Caco-2 (cell line): ENCODE measurements around the gene PKP3. TPM values are rescaled to one million over a fixed set of nuclear protein-coding genes. Genes with fewer than 3 reads are reported as not detected.
"Not testable (repeated sequence)": the region's sequence is repeated elsewhere in the genome, so short reads cannot be mapped to it uniquely, and the experiment has no call there.

Experiments
- BruUV-seq: library from RNA; stranded (reverse); fragments of 400-500 nt; replicated peaks from 2 replicates; lab custom pipeline; 2021; lab: Mats Ljungman, UMichigan
- CTCF ChIA-PET: fragments of 300-600 bp; sonication (Branson Sonifier 250); formaldehyde crosslinking; loops from one replicate; lab custom pipeline; 2022; ENCODE audit warnings: antibody characterized with exemption; lab: Charles Lee
- POLR2A ChIA-PET: fragments of 300-600 bp; sonication (Branson Sonifier 250); formaldehyde crosslinking; loops from one replicate; lab custom pipeline; 2022; ENCODE audit warnings: antibody characterized with exemption; lab: Charles Lee
- DNase-seq, 2 experiments: peaks; one replicate each; pipeline versions ENCODE4 v3.0.0 to v3.0.0-alpha.2; 2020 to 2022
- H3K27me3 ChIP-seq: replicated peaks from 2 replicates; pipeline ENCODE4 v1.6.0; 2011; ENCODE audit warnings: low read length; ENCODE audit not compliant: control insufficient read depth, insufficient read depth
- H3K36me3 ChIP-seq: 2 replicates; pipeline ENCODE4 v1.5.1; 2011; ENCODE audit warnings: low read length; ENCODE audit not compliant: control insufficient read depth, insufficient read depth
- H3K4me1 ChIP-seq: fragments of 250-450 bp; sonication (Bioruptor Pico); 2 replicates; pipeline ENCODE4 v1.5.1; 2020; ENCODE audit warnings: mild to moderate bottlenecking
- H3K4me3 ChIP-seq: 2 replicates; pipeline ENCODE4 v1.5.1; 2011; ENCODE audit warnings: low read depth, mild to moderate bottlenecking, control low read depth, low read length
- H3K9me3 ChIP-seq: fragments of 250-450 bp; sonication (Bioruptor Pico); 2 replicates; pipeline ENCODE4 v1.5.1; 2020; ENCODE audit warnings: mild to moderate bottlenecking, moderate library complexity
- H3K27ac Mint-ChIP-seq: one replicate; pipeline ENCODE4 v1.8.0; 2022; ENCODE audit warnings: mixed read lengths; ENCODE audit not compliant: unreplicated experiment
- H3K27me3 Mint-ChIP-seq: one replicate; pipeline ENCODE4 v1.8.0; 2022; ENCODE audit warnings: mixed read lengths; ENCODE audit not compliant: insufficient read depth, unreplicated experiment
- H3K36me3 Mint-ChIP-seq: one replicate; pipeline ENCODE4 v1.8.0; 2022; ENCODE audit warnings: mild to moderate bottlenecking, mixed read lengths; ENCODE audit not compliant: insufficient read depth, unreplicated experiment
- H3K4me1 Mint-ChIP-seq: one replicate; pipeline ENCODE4 v1.8.0; 2022; ENCODE audit warnings: low read depth, mixed read lengths; ENCODE audit not compliant: unreplicated experiment
- H3K4me3 Mint-ChIP-seq: one replicate; pipeline ENCODE4 v1.8.0; 2022; ENCODE audit warnings: mild to moderate bottlenecking, moderate library complexity, mixed read lengths; ENCODE audit not compliant: unreplicated experiment
- H3K9me3 Mint-ChIP-seq: one replicate; pipeline ENCODE4 v1.8.0; 2022; ENCODE audit warnings: mixed read lengths; ENCODE audit not compliant: unreplicated experiment
- CTCF ChIP-seq, 2 experiments: fragments of 200-600 bp in 1 of 2; IDR thresholded peaks; 1 replicate in 1 of 2; 2 replicates in 1 of 2; pipeline versions ENCODE4 v1.5.1 to v1.8.0; 2011 to 2022; ENCODE audit warnings: antibody characterized with exemption in 1 of 2, control low read depth in 1 of 2, inconsistent platforms in 1 of 2, low read depth in 1 of 2, low read length in 1 of 2, mild to moderate bottlenecking in 1 of 2, moderate library complexity in 1 of 2; ENCODE audit not compliant: insufficient read depth in 1 of 2, severe bottlenecking in 1 of 2, unreplicated experiment in 1 of 2
- intact Hi-C: fragments of 100-400 bp; cut with micrococcal nuclease; formaldehyde crosslinking; loops from one replicate; pipeline ENCODE4 v1.10.0; 2022; ENCODE audit not compliant: unreplicated experiment
- total RNA-seq: library from RNA; stranded (reverse); gene quantifications from 2 replicates; pipeline ENCODE4 v1.2.3, GENCODE V29; 2022

PKP3 gene
- total RNA-seq, 1 experiment from 2014 or later = 149 TPM

- Histone ChIP-seq H3K27me3 (no peaks in the 10 kb centered on the region), H3K36me3 (peaks cover 4% of the 10 kb centered on the region; the same call in 1 of the 2 replicates), H3K9me3 (no peaks in the 10 kb centered on the region), H3K4me1 (peaks cover 27% of the 10 kb centered on the region), H3K4me3 (no peak overlapping the region)
- DNase-seq = peak; percentile 39 to 72
- ChIA-PET CTCF (interaction anchor here (0.6 to 0.8 kb wide), 2 partner anchors 26 to 222 kb away, joined by 3 to 4 read pairs; no protein-coding TSS in a partner anchor), POLR2A (interaction anchor here (0.7 to 1.4 kb wide), 2 partner anchors 23 to 26 kb away, joined by 5 read pairs; no protein-coding TSS in a partner anchor)
- no peak for TF ChIP-seq CTCF (IDR thresholded peaks at IDR 0.05; ENCODE audit: insufficient read depth in 1 of 2, low read depth in 1 of 2, low read length in 1 of 2, severe bottlenecking in 1 of 2, unreplicated experiment in 1 of 2)
- Mint-ChIP-seq H3K9me3 (no peaks in the 10 kb centered on the region), H3K4me1 (peaks cover 13% of the 10 kb centered on the region), H3K27me3 (no peaks in the 10 kb centered on the region), H3K4me3 (no peak overlapping the region), H3K27ac (no peak overlapping the region), H3K36me3 (peaks cover 50% of the 10 kb centered on the region)
- no TSS peak for BruUV-seq
- intact Hi-C loops = no loop called here
These were observed 28.2 kb downstream of the PKP3 start for GRCh38 chr11:422249-422656.

GRCh38 chr11:424232-424631 lies 30.2 kb downstream of the PKP3 start:
- DNase-seq = no peak
- no peaks in the 10 kb centered on the region for H3K9me3 ChIP-seq
- H3K4me1 ChIP-seq = peaks cover 19% of the 10 kb centered on the region
- Mint-ChIP-seq H3K4me1 (peaks cover 7% of the 10 kb centered on the region), H3K4me3 (no peak overlapping the region), H3K27me3 (no peaks in the 10 kb centered on the region), H3K36me3 (peaks cover 54% of the 10 kb centered on the region), H3K27ac (no peak overlapping the region), H3K9me3 (no peaks in the 10 kb centered on the region)
- H3K4me3 ChIP-seq = no peak overlapping the region
- H3K36me3 ChIP-seq = peaks cover 4% of the 10 kb centered on the region; the same call in 1 of the 2 replicates
- no peak for TF ChIP-seq CTCF (IDR thresholded peaks at IDR 0.05; ENCODE audit: insufficient read depth in 1 of 2, low read depth in 1 of 2, low read length in 1 of 2, severe bottlenecking in 1 of 2, unreplicated experiment in 1 of 2)
- POLR2A ChIA-PET = no interaction called here
- intact Hi-C loops = no loop called here
- CTCF ChIA-PET = no interaction called here
- BruUV-seq = no TSS peak
- no peaks in the 10 kb centered on the region for H3K27me3 ChIP-seq

GRCh38 chr11:424766-425165 lies 30.8 kb downstream of the PKP3 start:
- H3K9me3 Mint-ChIP-seq, H3K36me3 ChIP-seq, DNase-seq, H3K4me3 ChIP-seq, intact Hi-C loops, H3K9me3 ChIP-seq, H3K4me1 Mint-ChIP-seq, H3K27ac Mint-ChIP-seq, H3K4me3 Mint-ChIP-seq, H3K27me3 ChIP-seq, CTCF ChIA-PET, POLR2A ChIA-PET, H3K27me3 Mint-ChIP-seq, BruUV-seq: not testable (repeated sequence)
- peaks cover 57% of the 10 kb centered on the region for H3K36me3 Mint-ChIP-seq
- peaks cover 19% of the 10 kb centered on the region for H3K4me1 ChIP-seq
